SU-DHL-6 (cell line): Measurements from ENCODE around the gene FJX1.

Experiments
- H2AFZ ChIP-seq: fragments of 200-600 bp; sonication (generic); 2 replicates; pipeline ENCODE4 v1.6.1; 2014; ENCODE audit warnings: low read depth, mild to moderate bottlenecking, moderate library complexity, mixed read lengths, antibody characterized with exemption, low read length; ENCODE audit not compliant: severe bottlenecking
- H3F3A ChIP-seq: fragments of 200-600 bp; shearing (Covaris generic); 2 replicates; pipeline ENCODE4 v1.6.0; 2016; ENCODE audit warnings: antibody characterized with exemption, mild to moderate bottlenecking; ENCODE audit not compliant: insufficient read depth
- H3K27ac ChIP-seq: fragments of 200-600 bp; sonication (generic); 2 replicates; pipeline ENCODE4 v1.5.1; 2016; ENCODE audit warnings: low read depth, mild to moderate bottlenecking, low read length, moderate library complexity, mixed read lengths
- H3K27me3 ChIP-seq: fragments of 200-600 bp; sonication (generic), shearing (Covaris generic); 2 replicates; pipeline ENCODE4 v1.6.0; 2014; ENCODE audit warnings: mild to moderate bottlenecking, low read length
- H3K36me3 ChIP-seq: fragments of 200-600 bp; sonication (generic); 2 replicates; pipeline ENCODE4 v1.6.1; 2014; ENCODE audit warnings: mild to moderate bottlenecking, low read length, mixed read lengths
- H3K4me2 ChIP-seq: fragments of 300-600, 200-600 bp; shearing (Covaris generic), sonication (generic); 2 replicates; pipeline ENCODE4 v1.6.0; 2014; ENCODE audit warnings: low read length, low read depth, mild to moderate bottlenecking; ENCODE audit not compliant: poor library complexity, severe bottlenecking
- H3K4me3 ChIP-seq: fragments of 200-600 bp; sonication (generic); 2 replicates; pipeline ENCODE4 v1.5.1; 2014; ENCODE audit warnings: antibody characterized with exemption, low read length, mild to moderate bottlenecking, mixed read lengths; ENCODE audit not compliant: insufficient read depth, poor library complexity, severe bottlenecking
- H3K79me2 ChIP-seq: fragments of 200-600 bp; sonication (generic); 2 replicates; pipeline ENCODE4 v1.6.1; 2014; ENCODE audit warnings: mild to moderate bottlenecking, low read length, moderate library complexity; ENCODE audit not compliant: insufficient read depth
- H3K9ac ChIP-seq: fragments of 200-600 bp; sonication (generic); 2 replicates; pipeline ENCODE4 v1.7.0; 2014; ENCODE audit warnings: mild to moderate bottlenecking, low read length
- H3K9me2 ChIP-seq: fragments of 200-600 bp; sonication (generic); replicated peaks from 2 replicates; pipeline ENCODE4 v1.6.1; 2014; ENCODE audit warnings: low read length; ENCODE audit not compliant: insufficient read depth
- H3K9me3 ChIP-seq: fragments of 200-600 bp; sonication (generic); 2 replicates; pipeline ENCODE4 v1.6.1; 2014; ENCODE audit warnings: low read length, mixed read lengths; ENCODE audit not compliant: insufficient read depth
- H4K20me1 ChIP-seq: fragments of 200-600 bp; sonication (generic); 2 replicates; pipeline ENCODE4 v1.6.1; 2014; ENCODE audit warnings: low read depth, mild to moderate bottlenecking, antibody characterized with exemption, low read length, moderate library complexity, mixed read lengths
- CTCF ChIP-seq: fragments of 200-600 bp; sonication (generic); IDR thresholded peaks from one replicate; pipeline ENCODE4 v1.5.1; 2017; ENCODE audit warnings: antibody characterized with exemption, mild to moderate bottlenecking, low read length, moderate library complexity; ENCODE audit not compliant: insufficient read depth, poor library complexity, severe bottlenecking
- EZH2phosphoT487 ChIP-seq: fragments of 200-600 bp; sonication (generic), shearing (Covaris generic); conservative IDR thresholded peaks from 2 replicates; pipeline ENCODE4 v1.6.1; 2018; ENCODE audit warnings: mild to moderate bottlenecking, antibody characterized with exemption, low read length, moderate library complexity, mixed read lengths

Gene FJX1

DNA sequence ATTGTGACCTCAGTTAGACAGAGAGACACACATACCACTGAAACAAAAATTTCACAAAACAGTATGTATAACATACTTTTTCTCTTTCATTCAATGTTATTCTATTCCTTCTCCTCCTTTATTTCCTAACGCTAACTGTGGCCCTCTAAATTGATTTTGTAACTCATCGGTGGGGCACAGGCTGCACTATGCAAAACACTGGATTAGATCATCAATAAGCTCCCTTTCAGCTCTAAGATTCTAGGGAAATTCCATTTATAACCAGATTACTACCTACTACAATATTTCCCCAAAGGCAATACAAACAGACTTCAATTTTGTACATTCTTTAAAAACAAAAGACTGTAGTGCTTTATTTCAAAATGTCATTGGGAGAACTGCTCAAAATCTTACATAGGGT is 6.1 kb downstream of the FJX1 start:
- Histone ChIP-seq H3K27me3 (no peaks in the 10 kb centered on the region), H3K79me2 (no peaks in the 10 kb centered on the region), H3K9me2 (no peaks in the 10 kb centered on the region), H3F3A (no peaks in the 10 kb centered on the region), H3K36me3 (no peaks in the 10 kb centered on the region), H3K27ac (no peak overlapping the region), H3K4me3 (no peak overlapping the region), H3K9me3 (no peaks in the 10 kb centered on the region), H4K20me1 (no peaks in the 10 kb centered on the region), H2AFZ (no peak overlapping the region), H3K4me2 (no peak overlapping the region), H3K9ac (no peak overlapping the region)
- no peak for TF ChIP-seq CTCF
- no peak for TF ChIP-seq EZH2phosphoT487

DNA sequence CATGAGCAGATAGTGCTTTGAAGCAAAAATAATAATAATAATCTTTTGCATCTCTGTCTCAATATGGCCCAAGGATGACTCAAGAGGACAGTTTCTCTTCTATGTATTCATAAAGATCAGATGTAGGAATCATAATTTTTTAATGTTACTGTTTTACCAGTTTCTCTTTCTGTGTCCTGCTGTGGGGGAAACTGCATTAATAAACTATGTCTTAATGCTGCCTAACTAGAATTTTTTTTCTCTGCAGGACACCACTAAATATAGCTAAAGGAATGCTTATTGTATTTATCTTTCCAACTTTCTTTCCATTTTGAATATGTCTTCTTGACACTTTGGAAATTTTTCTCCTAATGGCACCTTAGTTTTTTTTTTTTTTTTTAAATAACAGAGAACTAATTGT is 6.5 kb downstream of the FJX1 start:
- H3K9me3 ChIP-seq = no peaks in the 10 kb centered on the region
- no peaks in the 10 kb centered on the region for H3K9me2 ChIP-seq
- H3K27me3 ChIP-seq = no peaks in the 10 kb centered on the region
- H3K27ac ChIP-seq = no peak overlapping the region
- H3K4me2 ChIP-seq = no peak overlapping the region
- no peak for TF ChIP-seq EZH2phosphoT487
- no peak for TF ChIP-seq CTCF
- no peaks in the 10 kb centered on the region for H3K79me2 ChIP-seq
- no peaks in the 10 kb centered on the region for H3F3A ChIP-seq
- H2AFZ ChIP-seq = no peak overlapping the region
- H3K36me3 ChIP-seq = no peaks in the 10 kb centered on the region
- H3K9ac ChIP-seq = no peak overlapping the region
- H4K20me1 ChIP-seq = no peaks in the 10 kb centered on the region
- no peak overlapping the region for H3K4me3 ChIP-seq

GRCh38 chr11:35626501-35626900 is 8.2 kb downstream of the FJX1 start:
- no peaks in the 10 kb centered on the region for H3K27me3 ChIP-seq
- H3K9me3 ChIP-seq = no peaks in the 10 kb centered on the region
- no peaks in the 10 kb centered on the region for H3K9me2 ChIP-seq
- H3K79me2 ChIP-seq = no peaks in the 10 kb centered on the region
- no peak overlapping the region for H3K9ac ChIP-seq
- no peak overlapping the region for H2AFZ ChIP-seq
- no peaks in the 10 kb centered on the region for H4K20me1 ChIP-seq
- no peaks in the 10 kb centered on the region for H3K36me3 ChIP-seq
- TF ChIP-seq EZH2phosphoT487 = no peak
- TF ChIP-seq CTCF = no peak
- H3K4me3 ChIP-seq = no peak overlapping the region
- no peaks in the 10 kb centered on the region for H3F3A ChIP-seq
- no peak overlapping the region for H3K27ac ChIP-seq
- no peak overlapping the region for H3K4me2 ChIP-seq

DNA sequence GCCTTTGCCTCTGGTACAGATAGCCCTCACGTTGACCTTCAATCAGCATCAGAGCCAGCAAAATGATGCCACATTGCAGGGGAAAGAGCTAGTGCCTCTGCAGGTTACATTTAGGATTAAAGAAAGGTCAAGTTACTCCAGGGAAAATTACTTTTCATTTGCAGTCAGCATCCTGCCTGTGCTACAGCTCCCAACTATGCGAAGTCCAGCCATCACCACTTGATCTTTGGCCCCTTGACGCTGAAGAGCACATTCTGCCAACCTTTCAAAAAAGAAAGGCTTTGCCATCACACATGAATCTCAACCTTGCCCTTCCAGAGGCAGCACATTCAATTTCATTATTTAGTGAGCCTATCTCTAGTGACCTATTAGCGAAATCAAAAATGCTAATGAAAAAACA is 11.3 kb downstream of the FJX1 start:
- H3K27ac ChIP-seq = no peak overlapping the region
- no peaks in the 10 kb centered on the region for H3K9me3 ChIP-seq
- no peaks in the 10 kb centered on the region for H3F3A ChIP-seq
- no peak overlapping the region for H3K9ac ChIP-seq
- no peak overlapping the region for H3K4me2 ChIP-seq
- H3K36me3 ChIP-seq = no peaks in the 10 kb centered on the region
- H3K79me2 ChIP-seq = no peaks in the 10 kb centered on the region
- no peaks in the 10 kb centered on the region for H3K27me3 ChIP-seq
- H3K9me2 ChIP-seq = no peaks in the 10 kb centered on the region
- no peak for TF ChIP-seq EZH2phosphoT487
- TF ChIP-seq CTCF = no peak
- H3K4me3 ChIP-seq = no peak overlapping the region
- H2AFZ ChIP-seq = no peak overlapping the region
- no peaks in the 10 kb centered on the region for H4K20me1 ChIP-seq
